CD1c-positive myeloid dendritic cell (primary cell): ENCODE measurements around the gene DCK.
"Not testable (repeated sequence)": the region's sequence is repeated elsewhere in the genome, so short reads cannot be mapped to it uniquely, and the experiment has no call there.

ENCODE experiments used
- DNase-seq: peaks from one replicate; pipeline ENCODE4 v3.0.0-alpha.2; 2016; ENCODE audit errors: extremely low spot score

Gene DCK

GRCh38 chr4:70993181-70994068, at the start of gene DCK:
DCK (plus strand) TSS chr4:70993649; CDS start chr4:70993836, 187 bp downstream.
- DNase-seq, result peak; percentile 95

- DNase-seq, result peak; percentile 85
Measured at GRCh38 chr4:70945046-70945445, 48.4 kb upstream of the DCK start.

GRCh38 chr4:70945452-70946055, 47.9 kb upstream of the DCK start:
- DNase-seq, result peak; percentile 22

GRCh38 chr4:70946939-70947338, 46.5 kb upstream of the DCK start:
- DNase-seq, result peak; percentile 91

- DNase-seq, result peak; percentile 62
Measured at GRCh38 chr4:70948665-70949260, 44.7 kb upstream of the DCK start.

- no peak for DNase-seq
Measured at GRCh38 chr4:70954032-70954431, 39.4 kb upstream of the DCK start.

- no peak for DNase-seq
Measured at GRCh38 chr4:70956549-70957210, 36.8 kb upstream of the DCK start.

DNA sequence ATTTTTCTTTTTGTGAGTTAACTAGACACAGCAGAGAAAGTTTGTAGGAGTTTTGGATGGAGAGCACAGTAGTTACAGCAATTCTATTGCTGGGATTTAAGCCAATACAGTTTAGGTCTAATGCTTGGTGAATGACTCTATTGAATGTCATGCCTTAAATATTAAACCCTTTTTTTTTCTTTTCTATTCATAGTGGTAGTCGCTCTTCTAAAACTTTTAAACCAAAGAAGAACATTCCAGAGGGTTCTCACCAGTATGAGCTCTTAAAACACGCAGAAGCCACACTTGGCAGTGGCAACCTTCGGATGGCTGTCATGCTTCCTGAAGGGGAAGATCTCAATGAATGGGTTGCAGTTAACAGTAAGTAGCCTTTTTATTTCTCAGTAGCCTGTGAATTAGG, 34.8 kb upstream of the DCK start:
- DNase-seq, result no peak

GRCh38 chr4:70969076-70969475, 24.4 kb upstream of the DCK start:
- DNase-seq, result no peak

DNA sequence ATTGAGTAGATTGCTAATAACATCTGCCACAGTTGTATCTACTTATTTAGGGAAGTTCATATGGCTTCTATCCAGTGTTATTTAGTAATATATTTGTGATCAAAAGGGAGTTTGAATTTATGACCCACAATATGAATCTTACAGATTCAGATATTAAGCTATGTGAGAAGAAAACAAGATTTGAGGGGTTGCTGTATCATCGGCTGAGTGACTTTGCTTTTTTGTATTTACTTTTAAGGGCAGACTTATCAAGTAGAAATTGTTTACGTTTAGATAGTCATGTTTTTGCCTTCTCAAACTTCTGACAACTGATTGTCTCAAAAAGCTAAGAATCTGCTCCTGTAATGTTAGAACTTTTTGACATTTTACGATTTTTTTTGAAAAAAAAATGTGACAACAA, 17.2 kb upstream of the DCK start:
- DNase-seq, result no peak

GRCh38 chr4:70979445-70980008, 13.9 kb upstream of the DCK start:
- peak; percentile 50 for DNase-seq

DNA sequence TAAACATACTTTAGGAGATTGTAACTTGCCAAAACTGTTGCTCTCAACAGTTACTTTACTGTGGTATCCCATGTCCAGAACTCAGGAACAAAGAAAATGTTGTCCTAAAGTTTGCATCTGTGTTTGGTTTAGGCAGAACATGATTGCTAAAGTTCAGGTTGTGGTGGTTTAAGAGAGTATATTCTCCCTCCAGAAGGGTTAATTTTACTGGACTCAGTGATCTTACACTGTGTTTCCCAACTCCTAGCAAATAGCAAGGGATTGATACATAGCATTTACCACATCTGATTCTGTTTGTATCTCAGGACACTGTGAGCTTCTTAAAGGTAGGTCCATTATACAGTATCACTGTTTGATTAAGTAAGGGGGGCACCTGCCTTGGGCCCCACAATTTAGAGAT, 13.3 kb upstream of the DCK start:
- DNase-seq, result no peak

- no peak for DNase-seq
Measured at GRCh38 chr4:70984106-70984505, 9.3 kb upstream of the DCK start.

GRCh38 chr4:70984589-70984988, 8.9 kb upstream of the DCK start:
- no peak for DNase-seq

GRCh38 chr4:70991596-70991995, 1.9 kb upstream of the DCK start:
- DNase-seq, result no peak

GRCh38 chr4:70992391-70992881, 1.0 kb upstream of the DCK start:
- no peak for DNase-seq

- no peak for DNase-seq
Measured at GRCh38 chr4:70994069-70994366, 569 bp downstream of the DCK start.

- peak; percentile 47 for DNase-seq
Measured at GRCh38 chr4:70994387-70995099, 1.1 kb downstream of the DCK start.

DNA sequence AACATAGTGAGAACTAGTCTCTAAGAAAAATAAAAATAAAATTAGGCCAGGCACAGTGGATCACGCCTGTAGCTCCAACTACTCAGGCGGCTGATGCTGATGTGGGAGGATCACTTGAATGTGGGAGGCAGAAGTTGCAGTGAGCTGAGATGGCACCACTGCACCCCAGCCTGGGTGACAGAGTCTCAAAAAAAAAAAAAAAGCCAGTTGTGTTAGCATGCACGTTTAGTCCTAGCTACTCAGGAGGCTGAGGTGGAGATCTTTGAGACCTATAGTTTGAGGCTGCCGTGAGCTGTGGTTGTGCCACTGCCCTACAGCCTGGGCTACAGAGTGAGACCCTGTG, 2.5 kb downstream of the DCK start:
- peak; percentile 29 for DNase-seq

DNA sequence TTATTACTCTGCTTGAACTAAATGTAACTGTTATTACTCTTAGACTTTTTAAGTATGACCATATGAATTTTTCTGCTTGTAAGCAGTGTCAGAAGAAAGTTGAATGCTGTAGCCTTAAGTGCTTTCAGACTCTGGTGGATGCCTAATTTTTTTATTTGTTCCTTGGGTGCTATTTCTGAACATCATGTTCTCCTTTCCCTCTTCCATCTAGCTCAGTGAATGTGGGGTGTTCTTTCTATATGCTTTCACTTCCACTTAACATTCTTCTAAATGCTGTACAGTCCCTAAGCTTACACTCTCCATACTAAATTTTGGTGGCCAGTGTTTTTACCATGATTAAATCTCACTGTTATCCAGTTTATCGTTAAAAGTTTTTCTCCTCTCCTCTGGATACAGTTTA, 3.6 kb downstream of the DCK start:
- DNase-seq, result peak; percentile 47

- DNase-seq, result no peak
Measured at GRCh38 chr4:70997546-70997945, 4.1 kb downstream of the DCK start.

DNA sequence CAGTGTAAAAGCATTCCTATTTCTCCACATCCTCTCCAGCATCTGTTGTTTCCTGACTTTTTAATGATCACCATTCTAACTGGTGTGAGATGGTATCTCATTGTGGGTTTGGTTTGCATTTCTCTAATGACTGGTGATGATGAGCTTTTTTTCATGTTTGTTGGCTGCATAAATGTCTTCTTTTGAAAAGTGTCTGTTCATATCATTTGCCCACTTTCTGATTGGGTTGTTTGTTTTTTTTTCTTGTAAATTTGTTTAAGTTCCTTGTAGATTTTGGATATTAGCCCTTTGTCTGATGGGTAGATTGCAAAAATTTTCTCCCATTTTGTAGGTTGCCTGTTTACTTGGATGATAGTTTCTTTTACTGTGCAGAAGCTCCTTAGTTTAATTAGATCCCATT, 6.2 kb downstream of the DCK start:
- not testable (repeated sequence) for DNase-seq
